ENCODE measurements around the gene ATP2C1.
"Not testable (repeated sequence)": the region's sequence is repeated elsewhere in the genome, so short reads cannot be mapped to it uniquely, and the experiment has no call there.

The ATP2C1 gene

GRCh38 chr3:130851277-130851676 is 42.6 kb upstream of the ATP2C1 start:
- DNase-seq (ENCODE audit: low read depth), result no peak
- H3K4me3 ChIP-seq (ENCODE audit: low read depth, low read length), result peak overlapping the region; percentile 27; the same call in 1 of the 2 replicates
- no peak for TF ChIP-seq CTCF (IDR thresholded peaks at IDR 0.05; ENCODE audit: control insufficient read depth, extremely low read depth, insufficient read depth)

GRCh38 chr3:130853581-130853980 is 40.3 kb upstream of the ATP2C1 start:
- no peak for TF ChIP-seq CTCF (IDR thresholded peaks at IDR 0.05; ENCODE audit: control insufficient read depth, extremely low read depth, insufficient read depth)
- H3K4me3 ChIP-seq (ENCODE audit: low read depth, low read length), result no peak overlapping the region
- DNase-seq (ENCODE audit: low read depth), result no peak

GRCh38 chr3:130854208-130854864 is 39.5 kb upstream of the ATP2C1 start:
- no peak for TF ChIP-seq CTCF (IDR thresholded peaks at IDR 0.05; ENCODE audit: control insufficient read depth, extremely low read depth, insufficient read depth)
- DNase-seq (ENCODE audit: low read depth), result no peak
- no peak overlapping the region for H3K4me3 ChIP-seq (ENCODE audit: low read depth, low read length)

GRCh38 chr3:130857336-130858026 is 36.4 kb upstream of the ATP2C1 start:
- H3K4me3 ChIP-seq (ENCODE audit: low read depth, low read length), result no peak overlapping the region
- TF ChIP-seq CTCF (IDR thresholded peaks at IDR 0.05; ENCODE audit: control insufficient read depth, extremely low read depth, insufficient read depth), result no peak
- no peak for DNase-seq (ENCODE audit: low read depth)

GRCh38 chr3:130862130-130862529 is 31.8 kb upstream of the ATP2C1 start:
- not testable (repeated sequence) for H3K4me3 ChIP-seq (ENCODE audit: low read depth, low read length); DNase-seq (ENCODE audit: low read depth)

- no peak for DNase-seq (ENCODE audit: low read depth)
- no peak for TF ChIP-seq CTCF (IDR thresholded peaks at IDR 0.05; ENCODE audit: control insufficient read depth, extremely low read depth, insufficient read depth)
- H3K4me3 ChIP-seq (ENCODE audit: low read depth, low read length), result no peak overlapping the region
Observed at GRCh38 chr3:130865489-130865888, 28.4 kb upstream of the ATP2C1 start.

- no peak overlapping the region for H3K4me3 ChIP-seq (ENCODE audit: low read depth, low read length)
- no peak for DNase-seq (ENCODE audit: low read depth)
- no peak for TF ChIP-seq CTCF (IDR thresholded peaks at IDR 0.05; ENCODE audit: control insufficient read depth, extremely low read depth, insufficient read depth)
Observed at GRCh38 chr3:130866327-130866726, 27.6 kb upstream of the ATP2C1 start.

Measured in LNCaP clone FGC (cell line).